Brain microvascular endothelial cell (primary cell): ENCODE data around the gene PBX1.

Experiments used
- DNase-seq: peaks from one replicate; pipeline ENCODE4 v3.0.0-alpha.2; 2020
- H3K27ac ChIP-seq: fragments of 250-450 bp; sonication (Bioruptor Pico); 2 replicates; pipeline ENCODE4 v1.5.1; 2020; ENCODE audit warnings: mild to moderate bottlenecking, moderate library complexity
- H3K27me3 ChIP-seq: fragments of 250-450 bp; sonication (Bioruptor Pico); replicated peaks from 2 replicates; pipeline ENCODE4 v1.5.1; 2020; ENCODE audit warnings: mild to moderate bottlenecking
- H3K36me3 ChIP-seq: fragments of 250-450 bp; sonication (Bioruptor Pico); replicated peaks from 2 replicates; pipeline ENCODE4 v1.5.1; 2020; ENCODE audit warnings: mild to moderate bottlenecking
- H3K4me3 ChIP-seq: 2 replicates; pipeline ENCODE4 v1.5.1; 2011; ENCODE audit warnings: low read depth, mild to moderate bottlenecking, control low read depth, low read length, moderate library complexity
- CTCF ChIP-seq: IDR thresholded peaks from 2 replicates; pipeline ENCODE4 v1.5.1; 2011; ENCODE audit warnings: low read depth, mild to moderate bottlenecking, moderate library complexity, low read length, control low read depth, inconsistent platforms; ENCODE audit errors: missing control alignments
- in situ Hi-C: cut with HindIII; loops from 2 replicates; pipeline ENCODE4 v1.10.0; 2017; ENCODE audit warnings: low sequenced_read_pairs, low pct_ligation_motif_present

Gene PBX1

DNA sequence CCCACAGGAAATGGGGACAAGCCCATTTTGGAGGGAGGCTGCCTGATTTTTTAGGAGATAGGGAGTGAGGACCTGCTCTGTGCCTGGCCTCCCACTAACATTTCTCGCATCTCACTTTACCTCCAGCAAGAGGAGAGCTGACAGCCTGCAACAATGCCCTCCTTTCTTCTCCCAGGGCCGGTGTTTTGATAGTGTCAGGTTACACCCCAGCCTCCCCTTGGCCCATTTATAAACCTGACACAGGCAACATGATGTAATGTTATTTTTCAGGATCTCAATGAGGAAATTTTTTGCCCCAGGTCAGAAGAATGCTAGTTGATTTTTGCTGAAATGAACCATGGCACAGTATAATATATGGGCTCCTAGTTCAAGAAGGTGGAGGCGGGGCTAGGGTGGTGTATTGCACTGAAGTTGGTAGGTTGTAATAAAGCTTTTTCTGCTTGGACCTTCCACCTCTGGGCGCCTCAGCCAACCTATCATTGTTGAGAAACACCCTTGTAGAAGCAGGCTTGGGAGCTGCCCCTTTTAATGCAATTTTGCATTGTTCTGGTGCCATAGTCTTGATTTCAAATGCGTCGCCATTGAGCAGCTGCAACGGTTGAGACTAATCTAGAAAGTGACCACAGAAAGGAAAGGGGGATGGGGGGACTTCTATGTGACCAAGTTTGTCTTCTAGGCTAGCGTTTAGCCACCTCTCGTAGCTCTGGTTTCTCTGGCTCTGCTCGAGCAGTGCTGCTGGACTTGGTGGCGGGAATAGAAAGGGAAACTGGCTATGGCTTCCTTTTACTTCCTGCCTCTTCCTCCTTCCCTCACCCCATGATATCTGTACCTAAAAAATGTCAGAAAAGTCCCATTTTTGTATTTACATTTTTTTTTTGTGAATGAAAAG is 53.0 kb downstream of the PBX1 start:
- H3K27me3 ChIP-seq = no peaks in the 10 kb centered on the region
- DNase-seq = peak; percentile 84
- no peak for TF ChIP-seq CTCF
- in situ Hi-C loops = no loop called here
- no peak overlapping the region for H3K4me3 ChIP-seq
- no peaks in the 10 kb centered on the region for H3K36me3 ChIP-seq
- H3K27ac ChIP-seq = peak overlapping the region; percentile 35

DNA sequence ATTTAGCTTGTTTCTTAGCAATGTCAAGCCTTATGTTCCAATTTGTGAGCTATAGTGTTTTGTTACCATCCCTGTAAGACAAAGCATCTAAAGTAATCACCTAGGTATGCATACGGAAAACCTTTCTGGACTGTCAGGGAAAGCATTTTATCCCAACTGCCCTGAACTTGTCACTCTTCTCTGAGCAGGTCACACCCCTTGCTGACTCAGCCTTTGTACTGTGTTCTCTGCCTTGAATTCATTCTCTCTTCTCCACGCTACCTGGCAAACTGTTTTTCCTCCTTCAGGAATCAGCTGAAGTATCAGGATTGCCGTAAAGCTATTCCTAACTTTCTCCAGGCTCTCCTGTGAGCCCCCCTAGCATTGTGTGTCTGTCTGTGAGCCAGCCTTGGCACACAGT is 54.2 kb downstream of the PBX1 start:
- Histone ChIP-seq H3K36me3 (no peaks in the 10 kb centered on the region), H3K4me3 (no peak overlapping the region), H3K27ac (no peak overlapping the region), H3K27me3 (no peaks in the 10 kb centered on the region)
- no peak for DNase-seq
- no peak for TF ChIP-seq CTCF
- in situ Hi-C loops = no loop called here

DNA sequence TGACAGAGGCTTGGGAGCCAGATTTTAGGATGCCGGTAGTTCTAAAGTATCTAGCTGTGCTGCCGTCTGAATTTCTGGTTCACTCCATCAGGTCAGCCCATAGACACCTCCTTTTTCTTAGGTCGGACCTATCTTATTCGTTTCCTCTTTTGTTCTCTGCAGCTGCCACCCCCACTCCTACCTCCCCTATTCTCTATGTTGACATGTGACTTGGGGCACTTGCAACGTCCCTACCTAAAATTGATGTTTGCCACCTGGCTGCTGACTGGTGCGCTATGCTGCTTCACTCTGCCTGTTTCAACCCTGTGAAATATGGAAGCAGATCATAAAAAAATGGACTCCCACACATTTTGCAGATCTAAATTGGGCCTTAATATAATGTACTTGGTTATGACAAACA is 55.3 kb downstream of the PBX1 start:
- Histone ChIP-seq H3K27ac (no peak overlapping the region), H3K36me3 (no peaks in the 10 kb centered on the region), H3K27me3 (no peaks in the 10 kb centered on the region), H3K4me3 (no peak overlapping the region)
- in situ Hi-C loops = no loop called here
- no peak for DNase-seq
- no peak for TF ChIP-seq CTCF

DNA sequence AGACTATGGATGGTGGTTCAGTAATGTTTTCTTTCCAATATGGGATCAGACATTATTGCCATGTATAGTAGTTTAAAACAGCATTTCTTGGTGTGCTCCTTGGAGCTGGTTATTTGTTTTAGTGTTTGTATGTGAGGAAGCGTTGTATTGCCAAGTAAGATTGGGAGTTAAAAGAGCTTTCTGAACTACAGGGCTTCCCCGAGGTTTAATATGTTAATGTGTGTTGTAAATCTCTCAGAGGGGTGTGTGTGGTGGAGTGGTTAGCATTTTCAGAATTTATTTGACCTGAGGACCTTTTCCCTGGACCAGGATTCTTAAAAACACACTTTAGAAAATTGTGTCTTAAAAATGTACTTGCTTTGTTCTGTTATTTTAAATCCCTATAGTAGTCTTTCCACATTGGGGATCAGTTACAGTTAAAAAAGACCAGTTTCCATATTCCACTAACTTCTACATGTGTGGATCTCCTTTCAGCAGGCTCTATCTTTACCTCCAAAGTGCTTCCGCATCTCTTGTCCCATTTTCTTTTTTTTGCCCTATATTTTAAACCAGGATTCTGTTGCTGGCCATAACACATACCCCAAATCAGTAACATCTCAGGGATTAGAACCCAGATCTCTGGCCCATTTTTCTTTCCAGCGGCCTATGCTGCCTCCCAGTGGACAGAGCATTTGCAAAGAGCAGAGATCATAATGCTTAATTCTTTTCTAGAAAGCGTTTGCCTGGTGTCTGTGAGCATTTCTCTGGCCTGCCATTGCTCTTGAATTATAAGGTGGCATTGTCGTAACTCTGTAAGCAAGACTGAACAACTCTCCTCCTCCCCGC is 58.6 kb downstream of the PBX1 start:
- no peaks in the 10 kb centered on the region for H3K36me3 ChIP-seq
- no peak overlapping the region for H3K4me3 ChIP-seq
- no peaks in the 10 kb centered on the region for H3K27me3 ChIP-seq
- in situ Hi-C loops = no loop called here
- peak; percentile 80 for TF ChIP-seq CTCF
- peak; percentile 50 for DNase-seq
- no peak overlapping the region for H3K27ac ChIP-seq

GRCh38 chr1:164618202-164618564 is 59.2 kb downstream of the PBX1 start:
- in situ Hi-C loops = no loop called here

More at GRCh38 chr1:164618202-164618564, 59.2 kb downstream of the PBX1 start:
- DNase-seq = no peak
- no peaks in the 10 kb centered on the region for H3K27me3 ChIP-seq
- no peak for TF ChIP-seq CTCF
- H3K27ac ChIP-seq = no peak overlapping the region
- H3K4me3 ChIP-seq = no peak overlapping the region
- H3K36me3 ChIP-seq = no peaks in the 10 kb centered on the region
